HepG2 (cell line): Measurements from ENCODE around the gene PRKCZ. TPM values are rescaled to one million over a fixed set of nuclear protein-coding genes. Genes with fewer than 3 reads are reported as not detected.

Experiments used
- ATAC-seq: fragments of 200-7000 bp; cut with Tn5 transposase; 3 replicates; pipeline ENCODE4 v1.9.1; 2020; ENCODE audit warnings: mild to moderate bottlenecking, moderate library complexity
- BruUV-seq: library from RNA; stranded (reverse); fragments of 400-500 nt; replicated peaks from 2 replicates; lab custom pipeline; 2021; lab: Mats Ljungman, UMichigan
- CTCF ChIA-PET: fragments of 300-600 bp; formaldehyde crosslinking; extraction: SDS; loops from one replicate; lab custom pipeline; 2021; ENCODE audit warnings: low total read pairs, inconsistent platforms, low intra/inter-chr PET ratio; lab: Yijun Ruan, JAX
- POLR2A ChIA-PET: fragments of 350-600 bp; sonication (Branson Sonifier 250); formaldehyde crosslinking; loops from one replicate; lab custom pipeline; 2020; ENCODE audit warnings: antibody characterized with exemption, inconsistent platforms; lab: Yijun Ruan, JAX
- DNase-seq: peaks from one replicate; pipeline ENCODE4 v3.0.0-alpha.2; 2015; ENCODE audit warnings: low spot score
- FAIRE-seq: peaks from 3 replicates; lab custom pipeline; 2011; peaks lifted over from hg19 to GRCh38; lab: Jason Lieb, UNC
- H2AFZ ChIP-seq: one replicate; pipeline ENCODE4 v1.6.1; 2011; ENCODE audit warnings: low read length, inconsistent platforms
- H3K27ac ChIP-seq: fragments of 300-600 bp; 3 replicates; pipeline ENCODE4 v1.8.0; 2011; ENCODE audit warnings: mixed run types, mild to moderate bottlenecking, mixed read lengths, low read length, inconsistent platforms; ENCODE audit not compliant: insufficient read depth; ENCODE audit errors: extremely low read length
- H3K27me3 ChIP-seq, 2 experiments: fragments of 200-600 bp in 1 of 2; 2 replicates in 1 of 2; 3 replicates in 1 of 2; pipeline versions ENCODE4 v1.6.0 to v1.8.0; 2011; ENCODE audit warnings: low read length in 2 of 2, mild to moderate bottlenecking in 2 of 2, moderate library complexity in 2 of 2, inconsistent platforms in 1 of 2; ENCODE audit not compliant: insufficient read depth in 2 of 2, control insufficient read depth in 1 of 2
- H3K36me3 ChIP-seq, 2 experiments: fragments of 200-600 bp in 1 of 2; replicated peaks in 1 of 2; 2 replicates in 1 of 2; 3 replicates in 1 of 2; pipeline versions ENCODE4 v1.5.1 to v1.8.0; 2011; ENCODE audit warnings: low read length in 2 of 2, inconsistent platforms in 1 of 2; ENCODE audit not compliant: insufficient read depth in 2 of 2, control insufficient read depth in 1 of 2
- H3K4me1 ChIP-seq: 2 replicates; pipeline ENCODE4 v1.5.1; 2012; ENCODE audit warnings: low read length, inconsistent platforms; ENCODE audit not compliant: insufficient read depth
- H3K4me2 ChIP-seq: 2 replicates; pipeline ENCODE4 v1.6.0; 2011; ENCODE audit warnings: low read depth, low read length, inconsistent platforms
- H3K4me3 ChIP-seq, 3 experiments: fragments of 200-600 bp in 1 of 3; sonication (generic), shearing (Covaris generic) in 1 of 3; replicated peaks in 1 of 3; 2 replicates each; pipeline ENCODE4 v1.5.1; 2011 to 2016; ENCODE audit warnings: low read length in 3 of 3, inconsistent platforms in 2 of 3, low read depth in 2 of 3, mild to moderate bottlenecking in 2 of 3, control low read depth in 1 of 3, mixed read lengths in 1 of 3; ENCODE audit not compliant: insufficient read depth in 1 of 3
- H3K79me2 ChIP-seq: one replicate; pipeline ENCODE4 v1.6.1; 2011; ENCODE audit warnings: low read length, inconsistent platforms; ENCODE audit not compliant: insufficient read depth
- H3K9ac ChIP-seq: 2 replicates; pipeline ENCODE4 v1.6.0; 2011; ENCODE audit warnings: mild to moderate bottlenecking, low read depth, low read length, inconsistent platforms; ENCODE audit not compliant: insufficient read depth
- H3K9me3 ChIP-seq: 2 replicates; pipeline ENCODE4 v1.5.1; 2012; ENCODE audit warnings: mild to moderate bottlenecking, low read length
- H4K20me1 ChIP-seq: 2 replicates; pipeline ENCODE4 v1.6.0; 2011; ENCODE audit warnings: inconsistent platforms, mild to moderate bottlenecking, low read length, moderate library complexity; ENCODE audit not compliant: insufficient read depth
- AGO1 ChIP-seq: fragments of 200-400 bp; formaldehyde crosslinking; IDR thresholded peaks from 2 replicates; pipeline ENCODE4 v1.6.1; 2017; ENCODE audit warnings: mild to moderate bottlenecking, low read depth, low read length, moderate library complexity; ENCODE audit not compliant: poor library complexity, severe bottlenecking
- ERF ChIP-seq: IDR thresholded peaks from 2 replicates; pipeline ENCODE4 v1.6.1; 2018; ENCODE audit warnings: missing biosample characterization, missing genetic modification reagents
- HDAC2 ChIP-seq: sonication (generic); formaldehyde crosslinking; IDR thresholded peaks from 2 replicates; pipeline ENCODE4 v1.4.0; 2020; ENCODE audit warnings: missing genetic modification reagents
- HMGXB4 ChIP-seq, 2 experiments: sonication (generic) in 1 of 2; formaldehyde crosslinking in 1 of 2; IDR thresholded peaks; 2 replicates each; pipeline versions ENCODE4 v1.4.0 to v1.6.1; 2018 to 2020; ENCODE audit warnings: missing genetic modification reagents in 2 of 2, borderline replicate concordance in 1 of 2, low read depth in 1 of 2, mild to moderate bottlenecking in 1 of 2, missing biosample characterization in 1 of 2
- HNF1B ChIP-seq: sonication (generic); formaldehyde crosslinking; IDR thresholded peaks from 2 replicates; pipeline ENCODE4 v1.5.1; 2020; ENCODE audit warnings: mild to moderate bottlenecking, moderate library complexity, missing genetic modification reagents
- HNRNPL ChIP-seq: fragments of 200-400 bp; formaldehyde crosslinking; IDR thresholded peaks from 2 replicates; pipeline ENCODE4 v1.6.1; 2017; ENCODE audit warnings: mild to moderate bottlenecking, low read depth, low read length
- KLF6 ChIP-seq: IDR thresholded peaks from 2 replicates; pipeline ENCODE4 v1.8.0; 2016; ENCODE audit warnings: missing biosample characterization, missing genetic modification reagents
- MED1 ChIP-seq: sonication (generic); formaldehyde crosslinking; IDR thresholded peaks from 2 replicates; pipeline ENCODE4 v1.4.0; 2020; ENCODE audit warnings: missing genetic modification reagents
- MYC ChIP-seq: sonication (generic); formaldehyde crosslinking; IDR thresholded peaks from 2 replicates; pipeline ENCODE4 v1.9.0; 2021; ENCODE audit warnings: missing genetic modification reagents, borderline replicate concordance
- REXO4 ChIP-seq: sonication (generic); formaldehyde crosslinking; IDR thresholded peaks from 2 replicates; pipeline ENCODE4 v1.8.0; 2022; ENCODE audit warnings: missing genetic modification reagents, mild to moderate bottlenecking, borderline replicate concordance
- SMAD3 ChIP-seq: sonication (generic); formaldehyde crosslinking; IDR thresholded peaks from 2 replicates; pipeline ENCODE4 v1.4.0; 2020; ENCODE audit warnings: missing genetic modification reagents
- SPEN ChIP-seq: sonication (generic); formaldehyde crosslinking; IDR thresholded peaks from 2 replicates; pipeline ENCODE4 v1.5.1; 2020; ENCODE audit warnings: low read depth, mild to moderate bottlenecking, missing genetic modification reagents
- ZBTB7B ChIP-seq: sonication (generic); formaldehyde crosslinking; IDR thresholded peaks from 2 replicates; pipeline ENCODE4 v1.4.0; 2020; ENCODE audit warnings: missing genetic modification reagents
- ZNF691 ChIP-seq: sonication (generic); formaldehyde crosslinking; IDR thresholded peaks from 2 replicates; pipeline ENCODE4 v1.4.0; 2020; ENCODE audit warnings: missing genetic modification reagents, low read depth, mild to moderate bottlenecking, borderline replicate concordance
- ZNF749 ChIP-seq: sonication (generic); formaldehyde crosslinking; IDR thresholded peaks from 2 replicates; pipeline ENCODE4 v1.8.0; 2022; ENCODE audit warnings: mild to moderate bottlenecking, missing genetic modification reagents, moderate library complexity, borderline replicate concordance
- ZNF816 ChIP-seq: sonication (generic); formaldehyde crosslinking; IDR thresholded peaks from 2 replicates; pipeline ENCODE4 v1.8.0; 2022; ENCODE audit warnings: missing genetic modification reagents, mild to moderate bottlenecking, borderline replicate concordance
- ZSCAN25 ChIP-seq: sonication (generic); formaldehyde crosslinking; IDR thresholded peaks from 2 replicates; pipeline ENCODE4 v1.8.0; 2022; ENCODE audit warnings: mild to moderate bottlenecking, missing genetic modification reagents
- WGBS: methylation state at CpG from one replicate; pipeline ENCODE4 v1.1.6; 2017; ENCODE audit warnings: low lambda C conversion rate; 5-methylcytosine and 5-hydroxymethylcytosine counted together
- in situ Hi-C: cut with HindIII; loops from 2 replicates; pipeline ENCODE4 v1.10.0; 2017; ENCODE audit warnings: low pct_unique_long_range_greater_than_20kb; ENCODE audit not compliant: extremely low pct_ligation_motif_present
- intact Hi-C: fragments of 100-400 bp; cut with micrococcal nuclease; formaldehyde crosslinking; loops from one replicate; pipeline ENCODE4 v1.10.0; 2022; ENCODE audit not compliant: unreplicated experiment
- polyA plus RNA-seq, 8 experiments: library from polyadenylated mRNA; depleted of rRNA in 3 of 8; stranded (reverse) in 7 of 8; unstranded in 1 of 8; fragments of >200 nt; fragmentation: Illumina TruSeq in 4 of 8; extraction: Trizol in 4 of 8; gene quantifications; 2 replicates each; pipeline versions ENCODE4 v1.2.1 to v1.2.3, GENCODE V29; 2011 to 2016; ENCODE audit warnings: low read depth in 4 of 8, missing spikeins in 1 of 8, mixed read lengths in 1 of 8; ENCODE audit not compliant: insufficient read depth in 1 of 8
- total RNA-seq, 5 experiments: library from RNA; depleted of rRNA; stranded (reverse); fragments of >200 nt; fragmentation: Illumina TruSeq; extraction: Trizol; gene quantifications; 2 replicates each; pipeline ENCODE4 v1.2.3, GENCODE V29; 2016; ENCODE audit warnings: low read depth in 1 of 5

The PRKCZ gene
- total and polyA plus RNA-seq, 2 of the 13 experiments (the other 11 are each of a cell fraction or from before 2014, with no cell fraction given) = 34.7 to 85.2 TPM

- WGBS = 44% methylated on average over 15 of the region's 24 CpGs
- H4K20me1 ChIP-seq = no peaks in the 10 kb centered on the region
- no peak overlapping the region for H2AFZ ChIP-seq
- H3K4me2 ChIP-seq = peak overlapping the region; percentile 98
- intact Hi-C loops (no loop called here), in situ Hi-C loops (no loop called here)
- H3K27me3 ChIP-seq = 0 out of 5 replicates have a peak, but pooled peaks cover 0 to 3% of the 10 kb centered on the region in 2 experiments
- FAIRE-seq (peak; percentile 92), DNase-seq (peak; percentile 93), ATAC-seq (peak; percentile 60)
- peaks cover 72% of the 10 kb centered on the region for H3K4me1 ChIP-seq
- no peaks in the 10 kb centered on the region for H3K36me3 ChIP-seq
- H3K79me2 ChIP-seq = no peaks in the 10 kb centered on the region
- ChIA-PET CTCF (no interaction called here), POLR2A (interaction anchor here (0.9 to 8.5 kb wide), 8 partner anchors 9 to 107 kb away, joined by 3 to 178 read pairs (median 10); partner anchors contain the start of genes FAAP20 and SKI)
- H3K27ac ChIP-seq = peak overlapping the region; percentile 95
- BruUV-seq = no TSS peak
- H3K9me3 ChIP-seq = no peaks in the 10 kb centered on the region
- peak overlapping the region; percentile 6 to 76 (median 6); a peak in 4 of 6 replicates for H3K4me3 ChIP-seq
- peak overlapping the region; percentile 74 for H3K9ac ChIP-seq
- peak; percentile 43; the same call in 1 of the 2 replicates for TF ChIP-seq ZBTB7B (CRISPR knock-in tag)
- no peak; the same call in 1 of the 2 replicates for TF ChIP-seq MYC (CRISPR knock-in tag)
- TF ChIP-seq ZSCAN25 (CRISPR knock-in tag) = peak; percentile 89; the same call in 1 of the 2 replicates
- peak; percentile 97 for TF ChIP-seq HNRNPL
- peak; percentile 3; the same call in 1 of the 2 replicates for TF ChIP-seq SPEN (CRISPR knock-in tag)
- peak; percentile 68; the same call in 1 of the 2 replicates for TF ChIP-seq SMAD3
- peak; percentile 78; the same call in 1 of the 2 replicates for TF ChIP-seq ERF (CRISPR knock-in tag)
- no peak for TF ChIP-seq REXO4 (CRISPR knock-in tag)
- peak; percentile 95 for TF ChIP-seq HNF1B (CRISPR knock-in tag)
- 0 out of 2 replicates have a peak, but pooled peaks have one; percentile 49 for TF ChIP-seq KLF6 (CRISPR knock-in tag)
- TF ChIP-seq ZNF691 = 0 out of 2 replicates have a peak, but pooled peaks have one; percentile 5
- TF ChIP-seq HDAC2 = peak; percentile 19; the same call in 1 of the 2 replicates
- no peak for TF ChIP-seq ZNF749 (CRISPR knock-in tag)
- peak; percentile 29; the same call in 1 of the 2 replicates for TF ChIP-seq MED1 (CRISPR knock-in tag)
- TF ChIP-seq ZNF816 = no peak
- TF ChIP-seq HMGXB4 (CRISPR knock-in tag; IDR thresholded peaks at IDR 0.05; ENCODE audit: borderline replicate concordance in 1 of 2, low read depth in 1 of 2) = peak in 1 of 2 experiments; percentile 34; a peak in 2 of 4 replicates
- peak; percentile 26 for TF ChIP-seq AGO1
These were observed 158.4 kb downstream of the PRKCZ start for GRCh38 chr1:2208309-2209239.
